Hematopoietic multipotent progenitor cell treated with erythropoietin and hydrocortisone succinate and interleukin-3 and kit ligand, for 8 days (in vitro differentiated cells): ENCODE measurements around the gene HMCN2.

ENCODE experiments used
- DNase-seq: peaks from one replicate; pipeline ENCODE4 v3.0.0-alpha.2; 2015

HMCN2 gene

DNA sequence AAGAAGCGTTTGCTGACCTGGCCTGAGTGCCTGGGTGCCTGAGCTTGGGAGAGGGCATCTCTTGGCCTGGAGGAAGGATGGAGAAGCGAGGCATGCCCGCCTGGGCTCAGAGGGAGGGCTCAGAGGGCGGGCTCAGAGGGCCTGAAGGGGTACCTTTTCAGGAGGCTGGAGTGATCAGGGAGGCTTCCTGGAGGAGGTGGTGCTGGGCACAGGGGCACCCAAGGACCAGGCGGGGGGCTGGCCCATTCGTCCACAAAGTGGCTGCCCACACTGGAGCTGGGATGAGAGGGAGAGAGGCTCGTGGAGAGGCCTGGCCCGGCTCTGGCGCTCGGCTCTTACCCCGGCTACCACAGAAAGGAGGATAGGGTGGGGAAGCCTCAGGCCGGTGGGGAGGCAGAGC, 212.0 kb downstream of the HMCN2 start:
- no peak for DNase-seq

DNA sequence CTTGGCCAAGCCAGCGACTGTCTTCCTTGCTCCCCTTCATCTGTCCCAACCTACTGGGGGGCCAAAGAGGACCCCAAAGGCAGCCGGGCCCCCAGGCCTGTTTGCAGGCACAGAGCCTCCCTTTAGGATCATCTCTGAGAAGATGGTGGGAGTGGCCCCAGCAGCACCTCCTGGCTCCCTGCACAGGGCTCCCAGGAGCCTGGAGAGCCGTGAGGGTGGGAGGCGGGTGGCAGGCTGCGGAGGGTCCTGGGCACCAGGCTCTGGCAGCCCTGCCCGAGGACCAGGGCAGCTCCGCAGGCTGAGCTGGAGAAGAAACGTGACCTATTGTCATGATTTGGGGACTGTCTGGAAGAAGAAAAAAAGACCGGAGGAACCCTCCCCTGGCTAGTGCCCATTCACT, 212.6 kb downstream of the HMCN2 start:
- DNase-seq = no peak

DNA sequence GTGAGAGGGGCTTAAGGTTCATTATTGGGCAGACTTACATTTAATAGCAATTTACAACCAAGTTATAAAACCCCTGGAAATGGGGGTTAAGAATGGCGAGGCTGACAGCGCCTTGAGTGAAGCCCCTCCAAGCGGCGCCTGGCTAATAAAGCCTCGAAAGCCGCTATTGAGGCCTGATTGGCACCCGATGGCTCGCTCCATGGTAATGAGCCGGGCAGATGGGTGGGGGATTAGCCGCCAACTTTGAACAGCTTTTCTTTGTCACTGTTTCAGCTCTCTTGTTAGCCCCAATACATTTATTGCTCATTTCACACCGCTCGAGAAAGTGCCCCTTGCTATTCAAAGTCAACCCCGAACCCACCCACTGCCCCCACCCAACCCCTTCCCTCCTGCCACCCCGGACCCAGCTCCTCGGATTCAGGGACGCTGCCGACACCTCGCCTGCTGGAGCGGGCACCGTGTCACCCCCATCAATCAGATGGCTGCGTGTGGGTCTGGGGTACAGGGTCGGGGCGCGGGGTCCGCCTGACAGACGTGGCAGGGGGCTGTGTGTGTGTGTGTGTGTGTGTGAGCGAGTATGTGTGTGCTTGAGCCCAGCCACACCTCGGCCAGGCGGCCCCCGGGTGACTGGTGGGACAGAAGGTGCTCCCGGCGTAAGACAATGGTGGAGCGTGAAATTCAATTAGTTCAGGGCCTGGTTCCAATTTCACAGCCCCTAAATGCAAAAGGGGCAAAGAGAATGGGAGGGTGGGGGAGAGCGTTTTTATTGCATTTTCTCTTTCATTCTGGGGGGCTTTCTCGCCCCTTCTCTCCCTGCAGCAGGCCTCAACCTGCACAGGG, 213.4 kb downstream of the HMCN2 start:
- DNase-seq = no peak

- DNase-seq = no peak
Measured at GRCh38 chr9:130479587-130479986, 214.0 kb downstream of the HMCN2 start.

- peak; percentile 12 for DNase-seq
Measured at GRCh38 chr9:130480673-130481072, 215.1 kb downstream of the HMCN2 start.

DNA sequence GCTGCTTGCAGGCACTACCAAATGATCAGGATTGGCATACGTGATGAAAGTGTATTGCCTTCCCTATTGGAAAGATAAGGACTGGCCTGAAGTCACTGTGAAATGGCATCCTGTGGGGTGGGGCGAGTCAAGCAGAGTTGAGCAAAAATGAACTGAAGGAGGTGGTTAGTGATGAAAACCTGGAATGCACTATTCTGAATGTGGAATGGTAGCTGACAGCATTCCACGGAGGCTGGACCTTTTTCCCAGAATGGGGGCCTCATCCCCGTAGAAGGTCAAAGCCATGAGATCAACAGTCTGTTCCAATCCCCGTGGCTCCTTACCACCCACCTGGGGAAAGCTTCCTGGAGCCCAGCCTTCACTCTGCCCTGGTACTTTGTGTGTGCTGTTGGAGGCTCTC, 216.9 kb downstream of the HMCN2 start:
- no peak for DNase-seq

DNA sequence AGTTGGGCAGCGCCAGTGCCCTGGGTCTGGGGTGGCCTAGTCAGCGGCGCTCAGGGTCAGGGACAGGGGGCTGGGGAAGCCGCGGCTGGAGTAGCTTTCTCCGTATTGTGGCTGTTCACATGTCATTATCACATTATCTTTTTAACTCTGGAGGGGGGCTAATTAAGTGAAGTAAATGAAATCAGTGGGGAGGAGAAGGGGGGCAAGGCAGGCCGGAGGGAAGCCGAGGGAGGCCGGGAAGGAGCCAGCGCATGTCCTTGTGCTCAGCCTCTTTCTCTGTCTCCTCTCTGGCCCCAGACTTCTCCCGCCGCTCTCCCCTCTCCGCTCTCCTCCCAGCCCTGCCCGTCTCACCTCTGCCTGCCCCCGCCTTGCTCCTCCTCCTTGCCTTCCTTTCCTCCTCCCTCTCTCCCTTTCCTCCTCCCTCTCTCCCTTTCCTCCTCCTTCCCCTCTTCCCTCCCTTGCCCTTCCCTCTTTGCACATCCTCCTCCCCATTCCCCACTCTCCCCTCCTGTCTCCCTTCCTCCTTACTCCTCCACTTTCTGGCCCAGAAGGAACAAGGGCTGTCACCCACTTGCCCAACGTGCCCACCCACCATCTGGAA, 217.9 kb downstream of the HMCN2 start:
- no peak for DNase-seq
